Stimulated activated CD4-positive, alpha-beta T cell treated with anti-CD3 and anti-CD28 coated beads, TNF-alpha, amount 100 ng/mL, for 4 hours (primary cell): ENCODE results near the gene PUM1.

Source experiments
- DNase-seq, 3 experiments: peaks; one replicate each; pipeline ENCODE4 v3.0.0-alpha.2; 2020; ENCODE audit warnings: low read depth in 3 of 3

PUM1 gene

DNA sequence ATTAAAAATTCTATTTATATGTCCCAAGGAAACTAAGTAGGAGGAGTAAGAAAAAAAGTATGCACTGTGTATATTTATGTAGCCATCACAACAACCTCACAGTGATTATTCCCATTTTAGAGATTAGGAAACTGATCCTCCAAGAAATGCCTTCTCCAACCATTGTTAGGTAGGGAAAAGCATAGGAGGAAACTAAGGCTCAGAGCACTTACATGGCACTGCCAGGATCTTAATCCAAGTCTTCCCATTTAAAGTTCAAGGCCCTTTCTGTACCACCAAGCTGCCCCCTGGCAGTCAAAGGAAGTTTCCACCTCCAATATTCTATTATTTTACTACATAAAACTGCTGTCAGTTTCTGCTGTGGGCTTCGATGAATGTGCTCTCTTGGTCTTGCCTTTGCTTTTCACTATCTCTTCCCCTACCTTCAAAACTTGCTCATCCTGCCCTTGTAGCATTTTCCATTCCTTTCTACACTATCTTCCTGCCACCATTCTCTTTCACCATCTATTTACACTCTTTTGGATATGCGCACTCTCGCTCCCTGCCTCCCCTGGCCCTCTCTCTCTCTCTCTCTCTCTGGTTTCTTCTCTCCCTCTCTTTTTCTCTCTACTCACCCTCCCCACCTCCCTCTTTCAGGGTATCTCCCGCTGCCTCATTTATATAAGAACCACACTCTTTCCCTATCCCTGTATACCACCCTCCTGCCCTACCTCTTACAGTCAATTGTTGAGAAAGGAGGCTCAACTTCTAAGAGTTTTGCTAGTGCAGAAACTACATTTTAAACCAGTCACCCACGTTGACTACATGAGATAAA is 34.0 kb downstream of the PUM1 start:
- no peak for DNase-seq

- DNase-seq = no peak
These were observed 36.5 kb downstream of the PUM1 start for GRCh38 chr1:31029026-31029425.

GRCh38 chr1:31027693-31028526 is 37.6 kb downstream of the PUM1 start:
- DNase-seq = no peak

GRCh38 chr1:31022259-31022658 is 43.3 kb downstream of the PUM1 start:
- no peak for DNase-seq

DNA sequence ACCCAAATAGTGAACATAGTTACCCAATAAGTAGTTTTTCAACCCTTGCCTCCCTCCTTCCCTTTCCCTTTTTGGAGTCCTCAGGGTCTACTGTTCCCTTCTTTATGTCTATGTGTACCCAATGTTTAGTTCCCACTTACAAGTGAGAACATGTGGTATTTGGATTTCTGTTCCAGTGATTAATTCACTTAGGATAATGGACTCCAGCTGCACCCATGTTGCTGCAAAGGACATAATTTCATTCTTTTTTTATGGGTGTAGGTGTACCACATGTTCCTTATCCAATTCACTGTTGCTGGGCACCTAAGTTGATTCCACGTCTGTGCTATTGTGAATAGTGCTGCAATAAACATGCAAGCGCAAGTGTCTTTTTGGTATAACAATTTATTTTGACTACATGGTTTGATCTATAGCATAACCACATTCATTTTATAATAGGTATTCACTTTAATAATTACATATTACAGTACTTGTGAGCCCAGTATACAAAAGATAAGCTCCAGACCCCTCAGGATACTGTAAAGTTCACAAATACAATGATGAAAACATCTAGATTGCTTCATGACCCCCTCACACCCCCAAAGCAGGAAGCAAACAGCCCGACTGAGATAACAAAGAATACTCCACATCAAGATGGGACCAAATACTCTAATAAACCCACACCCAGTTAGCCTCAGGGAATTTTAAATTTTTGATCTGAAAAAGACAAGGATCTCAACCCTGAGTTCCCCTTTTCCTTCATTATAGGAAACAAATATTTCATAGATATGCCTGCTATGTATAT is 45.3 kb downstream of the PUM1 start:
- no peak for DNase-seq

DNA sequence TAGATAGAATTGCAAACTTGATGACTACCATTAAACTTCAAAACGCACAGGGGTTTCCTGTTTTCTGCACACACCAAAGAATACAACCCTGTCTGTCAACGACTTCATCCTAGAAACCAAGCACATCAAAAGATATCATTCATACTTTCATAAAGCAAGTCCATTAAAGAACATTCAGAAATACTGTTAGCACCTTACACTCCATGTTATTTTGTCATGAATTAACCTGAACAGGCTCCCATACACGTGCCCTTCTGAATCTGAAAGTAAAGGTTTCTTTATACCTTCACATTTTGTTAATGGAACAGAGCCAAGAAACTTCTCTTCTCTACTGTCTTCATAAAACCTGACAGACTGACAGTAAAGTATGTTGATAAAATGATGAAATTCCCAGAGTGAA is 46.1 kb downstream of the PUM1 start:
- DNase-seq = no peak

DNA sequence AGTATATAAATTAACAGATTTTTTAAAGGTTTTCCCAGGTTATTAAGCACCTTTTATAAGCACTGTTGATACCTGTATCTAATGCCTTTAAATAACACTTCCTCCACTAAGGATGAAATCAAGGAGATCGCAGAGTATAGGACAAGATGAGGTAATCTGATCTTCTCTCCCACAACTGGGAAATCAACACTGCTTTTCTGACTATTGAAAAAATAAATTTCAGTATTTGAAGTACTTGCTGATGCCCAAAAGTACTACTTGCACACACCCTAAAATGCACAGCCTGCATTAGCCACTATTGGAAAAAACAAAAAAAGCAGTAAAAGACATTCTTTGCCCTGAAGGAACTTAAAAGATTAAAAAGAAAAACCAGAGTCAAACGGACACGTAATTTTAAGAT is 48.6 kb downstream of the PUM1 start:
- DNase-seq = no peak

DNA sequence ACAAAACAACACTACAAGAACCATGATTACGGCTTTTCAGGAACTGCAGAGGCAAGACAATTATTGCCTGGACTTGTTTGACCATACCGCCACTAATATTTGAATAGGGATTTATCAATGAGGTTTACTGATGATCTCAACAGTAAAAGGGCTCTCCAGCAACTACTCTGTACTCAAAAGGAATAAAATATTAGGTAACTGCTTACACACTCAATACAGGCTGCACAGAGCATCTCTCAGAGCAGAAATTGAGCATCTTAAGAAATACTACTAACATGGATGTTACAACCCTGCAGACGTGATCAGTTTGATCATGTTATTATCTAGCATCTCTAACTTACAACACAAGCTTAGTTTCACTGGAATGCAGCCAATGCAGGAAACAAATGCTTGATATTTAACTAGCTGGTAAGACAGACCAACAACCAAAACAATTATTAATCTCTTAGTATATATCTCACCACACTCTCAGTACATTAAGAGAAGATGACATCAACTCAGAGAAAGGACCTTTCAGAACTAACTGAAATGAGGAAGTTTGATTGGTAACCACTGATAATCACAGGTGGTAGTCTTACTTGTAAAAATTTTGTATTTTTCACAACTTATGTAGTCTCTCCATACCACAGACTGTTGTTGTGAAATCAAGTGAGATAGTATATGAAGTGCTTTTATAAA is 52.2 kb downstream of the PUM1 start:
- DNase-seq = no peak

DNA sequence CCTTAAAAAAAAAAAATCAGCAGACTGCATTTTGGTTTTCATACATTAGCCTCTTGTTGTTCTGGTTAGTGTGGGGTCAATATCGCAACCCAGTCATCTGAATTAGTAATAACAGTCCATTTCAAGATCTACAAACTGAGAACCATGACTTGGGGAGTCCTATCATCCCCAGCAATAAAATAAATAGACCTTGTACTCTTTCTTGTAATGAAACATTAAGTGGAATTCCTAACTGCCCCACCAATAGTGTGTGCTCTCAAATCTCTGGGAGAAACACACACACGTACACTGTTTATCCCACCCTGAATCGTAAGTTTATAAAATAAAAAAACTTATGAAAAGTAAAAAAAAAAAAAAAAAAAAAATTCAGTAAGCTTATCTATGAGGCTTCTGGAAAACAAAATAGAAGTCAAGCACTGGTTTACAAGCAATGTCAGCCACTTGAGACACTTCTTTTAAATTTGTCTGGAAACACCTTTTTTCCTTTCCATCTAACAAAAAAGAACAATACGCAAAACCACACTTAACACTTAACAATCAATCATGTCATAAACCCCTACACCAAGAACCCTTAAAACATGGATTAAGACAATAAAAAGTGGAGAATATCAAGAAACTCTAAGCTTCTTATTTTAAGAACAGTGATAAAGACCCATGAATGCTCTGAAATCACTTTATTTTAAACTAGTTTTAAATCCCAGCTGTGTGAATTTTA is 53.1 kb downstream of the PUM1 start:
- no peak for DNase-seq

DNA sequence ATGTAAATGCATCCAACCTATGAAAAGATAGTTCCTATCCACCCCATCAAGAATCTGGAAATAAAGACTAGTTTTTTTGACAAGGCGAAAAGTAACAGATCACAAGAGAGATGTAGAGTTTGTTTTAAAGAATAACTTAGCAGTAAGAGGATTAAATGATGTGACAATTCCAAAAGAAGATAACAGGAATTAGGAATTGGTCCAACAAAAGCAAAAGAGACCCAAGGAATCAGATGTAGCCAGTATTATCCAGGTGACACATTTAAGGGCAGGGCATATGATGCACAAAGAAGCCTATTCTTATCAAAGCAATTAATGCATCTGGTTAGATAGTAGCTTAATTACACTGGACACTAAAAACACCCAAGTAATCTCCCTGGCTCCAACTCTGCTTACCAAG is 53.8 kb downstream of the PUM1 start:
- no peak for DNase-seq

DNA sequence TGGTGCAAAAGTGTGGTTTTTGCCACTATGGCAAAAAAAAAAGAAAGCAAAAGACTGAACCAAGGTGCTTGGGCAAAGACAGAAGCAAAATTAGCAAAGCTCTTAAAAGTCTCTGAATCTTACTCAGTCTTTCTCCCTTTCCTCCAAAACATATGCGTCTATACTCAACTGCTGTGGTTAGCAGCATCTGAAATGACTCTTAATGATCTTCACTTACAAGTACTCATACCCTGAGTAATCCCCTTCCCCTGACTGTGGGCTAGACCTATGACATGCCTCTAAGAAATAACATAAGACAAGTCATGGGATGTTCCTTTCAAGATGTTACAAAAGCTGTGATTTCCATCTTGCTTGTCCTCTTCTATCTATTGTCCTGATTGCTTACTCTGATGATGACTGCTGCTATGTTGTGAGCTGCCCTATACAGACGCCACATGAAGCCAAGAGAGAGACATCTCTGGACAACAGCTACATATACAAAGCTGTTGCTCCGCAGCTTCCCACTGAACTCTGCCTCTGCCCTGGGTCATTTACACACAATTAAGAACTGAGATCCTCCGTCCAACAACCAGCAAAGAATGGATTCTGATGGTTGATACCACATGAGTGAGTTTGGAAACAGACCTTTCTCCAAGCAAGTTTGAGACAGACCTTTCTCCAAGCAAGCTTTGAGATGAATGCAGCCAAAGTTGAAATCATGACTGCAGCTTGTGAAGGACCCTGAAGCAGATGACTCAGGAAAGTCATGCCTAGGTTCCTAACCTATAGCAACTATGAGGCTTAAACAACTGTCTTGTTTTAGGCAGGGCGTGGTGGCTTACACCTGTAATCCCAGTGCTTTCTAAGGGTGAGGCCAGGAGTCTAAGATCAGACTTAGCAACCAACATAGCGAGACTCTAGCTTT is 55.2 kb downstream of the PUM1 start:
- no peak for DNase-seq

DNA sequence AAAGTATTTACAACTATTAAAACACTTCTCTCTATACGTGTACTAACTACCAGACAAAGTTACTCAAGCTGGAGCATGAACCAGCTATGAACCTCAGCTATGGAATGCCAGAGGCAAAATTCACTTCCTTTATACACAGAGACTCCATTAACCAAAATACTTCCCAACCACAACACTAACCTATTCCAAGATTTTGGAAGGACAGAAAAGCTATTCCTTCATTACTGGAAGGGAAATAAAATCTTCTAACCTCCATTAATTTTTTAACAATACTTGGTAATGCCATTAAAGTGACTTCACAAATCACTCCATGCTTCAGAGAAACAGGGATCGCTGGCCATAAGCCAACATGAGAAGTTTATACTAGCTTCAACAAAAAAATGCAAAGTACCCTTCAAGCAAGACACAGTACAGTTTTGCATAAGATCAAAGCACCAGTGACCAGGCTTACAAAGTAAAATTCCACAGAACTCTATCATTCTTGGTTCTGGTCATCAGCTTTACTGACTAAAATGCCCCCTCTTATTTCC is 58.0 kb downstream of the PUM1 start:
- DNase-seq = no peak

DNA sequence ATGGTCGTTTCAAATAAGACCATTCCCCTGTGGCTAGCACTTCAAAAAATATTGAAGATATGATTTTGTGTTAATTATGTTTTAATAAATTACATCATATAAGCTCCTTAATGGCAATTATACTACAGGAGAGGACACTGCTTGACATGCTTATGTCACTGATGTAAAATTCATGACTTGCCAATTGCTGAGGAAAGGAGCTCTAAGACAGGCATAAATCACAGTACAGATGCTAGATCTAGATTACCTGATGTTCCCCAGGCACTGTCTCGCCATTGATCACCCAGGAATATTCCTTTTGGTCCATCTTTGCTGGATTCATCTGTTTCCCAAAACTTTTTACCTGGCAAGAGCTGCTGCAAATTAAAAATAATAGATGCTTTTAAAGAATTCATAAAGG is 58.8 kb downstream of the PUM1 start:
- DNase-seq = no peak

GRCh38 chr1:31005617-31006166 is 59.8 kb downstream of the PUM1 start:
- no peak for DNase-seq

GRCh38 chr1:31005198-31005597 is 60.3 kb downstream of the PUM1 start:
- no peak for DNase-seq

DNA sequence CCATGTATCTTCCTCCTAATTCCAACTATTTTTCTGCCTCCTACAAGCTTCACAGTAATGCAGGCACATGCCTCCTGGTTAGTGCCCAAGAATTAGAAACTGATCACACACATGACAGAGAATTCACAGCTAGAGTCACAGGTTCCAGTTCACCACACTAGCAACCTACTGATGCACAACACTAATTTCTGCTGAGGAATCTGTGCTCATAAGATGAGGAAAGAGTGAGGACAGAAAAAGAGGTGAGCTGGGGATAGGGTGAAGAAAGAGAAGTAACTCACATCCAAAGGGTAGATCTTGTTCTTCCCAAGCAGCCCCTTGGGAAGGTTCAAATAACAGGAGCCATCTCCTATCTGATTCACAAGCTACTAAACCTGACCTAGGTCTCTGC is 61.3 kb downstream of the PUM1 start:
- DNase-seq = no peak

DNA sequence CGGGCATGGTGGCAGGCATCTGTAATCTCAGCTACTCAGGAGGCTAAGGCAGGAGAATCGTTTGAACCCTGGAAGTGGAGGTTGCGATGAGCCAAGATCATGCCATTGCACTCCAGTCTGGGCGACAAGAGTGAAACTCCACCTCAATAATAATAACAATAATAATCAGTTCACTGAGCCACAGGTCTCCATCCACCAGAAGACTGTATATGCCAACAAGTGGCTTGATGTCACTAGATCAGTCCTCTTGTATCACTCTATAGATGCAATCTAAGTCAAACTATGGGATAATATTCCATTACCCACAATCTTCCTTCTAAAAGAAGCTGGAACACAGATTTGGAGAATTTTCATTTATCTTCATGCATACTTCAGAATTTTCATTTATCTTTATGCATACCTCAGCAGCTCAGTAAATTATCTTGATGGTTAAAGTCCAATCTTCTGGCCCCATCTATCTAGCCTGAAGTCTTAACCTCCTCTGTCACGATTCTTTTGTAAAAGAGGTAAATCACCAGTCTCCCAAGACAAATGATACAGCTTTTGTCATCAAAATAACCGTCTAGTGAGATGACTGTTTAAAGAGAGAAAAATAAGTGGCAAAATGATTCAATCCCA is 61.8 kb downstream of the PUM1 start:
- no peak for DNase-seq

DNA sequence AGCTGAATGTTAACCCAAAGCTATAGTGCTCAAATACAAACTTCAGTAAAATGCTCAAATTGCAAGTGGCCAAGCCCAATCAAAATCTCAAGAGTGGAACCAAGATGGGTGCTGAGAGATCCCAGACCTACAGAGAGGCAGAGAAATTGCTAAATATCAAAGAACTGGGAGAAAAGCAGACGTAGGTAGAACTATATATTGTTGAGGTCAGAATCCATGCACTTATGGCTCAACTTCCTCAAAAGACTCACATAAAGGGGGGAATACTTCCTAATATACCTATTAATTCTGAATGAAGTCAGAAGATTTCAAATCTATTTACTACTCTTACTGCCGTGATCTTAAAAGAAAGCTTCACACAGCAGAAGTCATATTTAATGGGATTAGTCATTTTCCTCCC is 65.2 kb downstream of the PUM1 start:
- no peak for DNase-seq

- DNase-seq = no peak
These were observed 66.6 kb downstream of the PUM1 start for GRCh38 chr1:30998887-30999286.
